ENCODE results near the gene HNRNPK.

- TF ChIP-seq ZNF704 (CRISPR knock-in tag; IDR thresholded peaks at IDR 0.05; ENCODE audit: borderline replicate concordance): no peak
- no peak for TF ChIP-seq RERE (CRISPR knock-in tag; IDR thresholded peaks at IDR 0.05; ENCODE audit: low read depth)
- no peak for TF ChIP-seq MAFK (conservative IDR thresholded peaks at IDR 0.05 in 1 of 2, IDR thresholded peaks at IDR 0.05 in 1 of 2; ENCODE audit: low read length in 2 of 2)
- TF ChIP-seq ZNF530 (CRISPR knock-in tag; IDR thresholded peaks at IDR 0.05; ENCODE audit: low read depth): no peak
- no peak for TF ChIP-seq TRAFD1 (CRISPR knock-in tag; IDR thresholded peaks at IDR 0.05; ENCODE audit: borderline replicate concordance)
These were observed 48.0 kb downstream of the HNRNPK start for GRCh38 chr9:83932011-83932410.

Data from HepG2 (cell line).